Measurements from ENCODE around the gene DLX6.

DNA sequence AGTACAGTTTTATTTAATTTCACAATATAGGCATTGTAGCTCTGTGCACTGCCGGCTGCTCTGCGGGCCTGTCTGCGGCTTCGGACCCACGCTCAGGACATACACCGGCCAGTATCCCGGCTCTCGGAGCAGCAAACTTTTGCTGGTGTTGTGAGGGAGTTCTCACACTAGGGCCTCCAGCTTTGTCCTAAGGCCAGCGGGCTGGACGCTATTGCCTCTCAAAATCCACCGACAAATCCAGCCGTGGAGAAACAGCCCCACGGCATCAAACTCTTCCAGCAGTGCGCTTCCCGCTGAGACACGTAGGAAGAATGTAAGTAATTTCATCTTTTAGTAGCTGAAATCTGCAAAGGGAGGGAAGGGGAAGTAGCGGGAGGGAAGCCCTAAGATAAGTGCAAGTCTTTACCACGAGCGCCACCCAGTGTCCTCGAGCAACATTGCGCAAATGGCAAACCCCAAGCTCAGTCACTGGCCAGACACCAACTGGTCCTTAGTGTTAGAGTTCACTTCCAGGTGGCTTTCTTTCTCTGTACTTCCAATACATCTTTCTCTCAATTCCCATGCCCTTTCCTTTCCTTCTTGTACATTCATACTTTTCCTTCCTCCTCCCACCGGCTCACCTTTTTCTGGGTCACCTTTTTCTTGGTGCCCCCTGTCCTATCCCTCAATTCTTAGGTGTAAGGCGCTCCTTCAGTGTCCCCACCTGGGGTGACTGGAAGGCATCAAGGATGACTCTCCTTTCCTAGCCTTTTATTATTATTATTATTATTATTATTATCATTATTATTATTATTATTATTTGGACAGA is 22.3 kb downstream of the DLX6 start:
- TF ChIP-seq POLR2AphosphoS5 (IDR thresholded peaks at IDR 0.05; ENCODE audit: low read depth, low read length) (no peak), TCF7L2 (IDR thresholded peaks at IDR 0.05; ENCODE audit: low read depth, low read length) (no peak)
- TF ChIP-seq, protein P1, sequence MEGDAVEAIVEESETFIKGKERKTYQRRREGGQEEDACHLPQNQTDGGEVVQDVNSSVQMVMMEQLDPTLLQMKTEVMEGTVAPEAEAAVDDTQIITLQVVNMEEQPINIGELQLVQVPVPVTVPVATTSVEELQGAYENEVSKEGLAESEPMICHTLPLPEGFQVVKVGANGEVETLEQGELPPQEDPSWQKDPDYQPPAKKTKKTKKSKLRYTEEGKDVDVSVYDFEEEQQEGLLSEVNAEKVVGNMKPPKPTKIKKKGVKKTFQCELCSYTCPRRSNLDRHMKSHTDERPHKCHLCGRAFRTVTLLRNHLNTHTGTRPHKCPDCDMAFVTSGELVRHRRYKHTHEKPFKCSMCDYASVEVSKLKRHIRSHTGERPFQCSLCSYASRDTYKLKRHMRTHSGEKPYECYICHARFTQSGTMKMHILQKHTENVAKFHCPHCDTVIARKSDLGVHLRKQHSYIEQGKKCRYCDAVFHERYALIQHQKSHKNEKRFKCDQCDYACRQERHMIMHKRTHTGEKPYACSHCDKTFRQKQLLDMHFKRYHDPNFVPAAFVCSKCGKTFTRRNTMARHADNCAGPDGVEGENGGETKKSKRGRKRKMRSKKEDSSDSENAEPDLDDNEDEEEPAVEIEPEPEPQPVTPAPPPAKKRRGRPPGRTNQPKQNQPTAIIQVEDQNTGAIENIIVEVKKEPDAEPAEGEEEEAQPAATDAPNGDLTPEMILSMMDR (IDR thresholded peaks at IDR 0.05): peak; percentile 88
- TF ChIP-seq, protein P2, sequence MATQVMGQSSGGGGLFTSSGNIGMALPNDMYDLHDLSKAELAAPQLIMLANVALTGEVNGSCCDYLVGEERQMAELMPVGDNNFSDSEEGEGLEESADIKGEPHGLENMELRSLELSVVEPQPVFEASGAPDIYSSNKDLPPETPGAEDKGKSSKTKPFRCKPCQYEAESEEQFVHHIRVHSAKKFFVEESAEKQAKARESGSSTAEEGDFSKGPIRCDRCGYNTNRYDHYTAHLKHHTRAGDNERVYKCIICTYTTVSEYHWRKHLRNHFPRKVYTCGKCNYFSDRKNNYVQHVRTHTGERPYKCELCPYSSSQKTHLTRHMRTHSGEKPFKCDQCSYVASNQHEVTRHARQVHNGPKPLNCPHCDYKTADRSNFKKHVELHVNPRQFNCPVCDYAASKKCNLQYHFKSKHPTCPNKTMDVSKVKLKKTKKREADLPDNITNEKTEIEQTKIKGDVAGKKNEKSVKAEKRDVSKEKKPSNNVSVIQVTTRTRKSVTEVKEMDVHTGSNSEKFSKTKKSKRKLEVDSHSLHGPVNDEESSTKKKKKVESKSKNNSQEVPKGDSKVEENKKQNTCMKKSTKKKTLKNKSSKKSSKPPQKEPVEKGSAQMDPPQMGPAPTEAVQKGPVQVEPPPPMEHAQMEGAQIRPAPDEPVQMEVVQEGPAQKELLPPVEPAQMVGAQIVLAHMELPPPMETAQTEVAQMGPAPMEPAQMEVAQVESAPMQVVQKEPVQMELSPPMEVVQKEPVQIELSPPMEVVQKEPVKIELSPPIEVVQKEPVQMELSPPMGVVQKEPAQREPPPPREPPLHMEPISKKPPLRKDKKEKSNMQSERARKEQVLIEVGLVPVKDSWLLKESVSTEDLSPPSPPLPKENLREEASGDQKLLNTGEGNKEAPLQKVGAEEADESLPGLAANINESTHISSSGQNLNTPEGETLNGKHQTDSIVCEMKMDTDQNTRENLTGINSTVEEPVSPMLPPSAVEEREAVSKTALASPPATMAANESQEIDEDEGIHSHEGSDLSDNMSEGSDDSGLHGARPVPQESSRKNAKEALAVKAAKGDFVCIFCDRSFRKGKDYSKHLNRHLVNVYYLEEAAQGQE (IDR thresholded peaks at IDR 0.05; ENCODE audit: insufficient read depth in 1 of 2, low read depth in 2 of 2, low read length in 1 of 2): no peak
